Astrocyte (in vitro differentiated cells and primary cell): ENCODE results near the gene PIK3R2. TPM values are rescaled to one million over a fixed set of nuclear protein-coding genes. Genes with fewer than 3 reads are reported as not detected.

Experiments
- DNase-seq: peaks from one replicate; pipeline ENCODE4 v3.0.0-alpha.2; 2010; ENCODE audit warnings: low read depth
- FAIRE-seq: peaks from 2 replicates; lab custom pipeline; 2011; peaks lifted over from hg19 to GRCh38; lab: Jason Lieb, UNC
- H2AFZ ChIP-seq: 2 replicates; pipeline ENCODE4 v1.6.0; 2012; ENCODE audit warnings: low read depth, low read length, inconsistent platforms
- H3K27ac ChIP-seq: 2 replicates; pipeline ENCODE4 v1.5.1; 2011; ENCODE audit warnings: low read depth, low read length, inconsistent platforms
- H3K27me3 ChIP-seq: 2 replicates; pipeline ENCODE4 v1.6.0; 2011; ENCODE audit warnings: low read length, inconsistent platforms; ENCODE audit not compliant: insufficient read depth
- H3K36me3 ChIP-seq: 2 replicates; pipeline ENCODE4 v1.5.1; 2011; ENCODE audit warnings: low read length, inconsistent platforms; ENCODE audit not compliant: insufficient read depth
- H3K4me1 ChIP-seq: 2 replicates; pipeline ENCODE4 v1.5.1; 2011; ENCODE audit warnings: low read length, inconsistent platforms; ENCODE audit not compliant: insufficient read depth
- H3K4me2 ChIP-seq: 2 replicates; pipeline ENCODE4 v1.6.0; 2012; ENCODE audit warnings: low read length, inconsistent platforms
- H3K4me3 ChIP-seq: 2 replicates; pipeline ENCODE4 v1.5.1; 2011; ENCODE audit warnings: low read depth, mild to moderate bottlenecking, low read length, inconsistent platforms; ENCODE audit not compliant: insufficient read depth
- H3K79me2 ChIP-seq: 2 replicates; pipeline ENCODE4 v1.6.0; 2012; ENCODE audit warnings: mild to moderate bottlenecking, low read length, inconsistent platforms; ENCODE audit not compliant: insufficient read depth
- H3K9ac ChIP-seq: 2 replicates; pipeline ENCODE4 v1.6.0; 2012; ENCODE audit warnings: mild to moderate bottlenecking, low read length, inconsistent platforms
- H3K9me3 ChIP-seq: 2 replicates; pipeline ENCODE4 v1.5.1; 2012; ENCODE audit warnings: low read depth, mild to moderate bottlenecking, low read length, inconsistent platforms; ENCODE audit not compliant: insufficient read depth
- H4K20me1 ChIP-seq: 2 replicates; pipeline ENCODE4 v1.6.0; 2012; ENCODE audit warnings: low read length, inconsistent platforms; ENCODE audit not compliant: insufficient read depth
- H3K27ac Mint-ChIP-seq: one replicate; pipeline ENCODE4 v1.8.0; 2021; ENCODE audit warnings: mild to moderate bottlenecking, mixed read lengths; ENCODE audit not compliant: unreplicated experiment
- H3K27me3 Mint-ChIP-seq: one replicate; pipeline ENCODE4 v1.8.0; 2021; ENCODE audit warnings: low read depth, mixed read lengths; ENCODE audit not compliant: unreplicated experiment
- H3K36me3 Mint-ChIP-seq: one replicate; pipeline ENCODE4 v1.8.0; 2021; ENCODE audit warnings: low read depth, mixed read lengths; ENCODE audit not compliant: unreplicated experiment
- H3K4me1 Mint-ChIP-seq: one replicate; pipeline ENCODE4 v1.8.0; 2021; ENCODE audit warnings: low read depth, mixed read lengths; ENCODE audit not compliant: unreplicated experiment
- H3K4me3 Mint-ChIP-seq: one replicate; pipeline ENCODE4 v1.8.0; 2021; ENCODE audit warnings: mild to moderate bottlenecking, moderate library complexity, mixed read lengths; ENCODE audit not compliant: unreplicated experiment
- H3K9me3 Mint-ChIP-seq: one replicate; pipeline ENCODE4 v1.8.0; 2021; ENCODE audit warnings: mild to moderate bottlenecking, mixed read lengths; ENCODE audit not compliant: unreplicated experiment
- EZH2 ChIP-seq: IDR thresholded peaks from 2 replicates; pipeline ENCODE4 v1.6.1; 2012; ENCODE audit warnings: mild to moderate bottlenecking, low read length, inconsistent platforms; ENCODE audit not compliant: insufficient read depth
- total RNA-seq: library from RNA; stranded (reverse); gene quantifications from 2 replicates; pipeline ENCODE4 v1.2.1, GENCODE V29; 2021
- TF ChIP-seq, protein P1 (sequence below): IDR thresholded peaks from 2 replicates; pipeline ENCODE4 v1.5.1; 2011; ENCODE audit warnings: low read depth, mild to moderate bottlenecking, inconsistent platforms, low read length, moderate library complexity; ENCODE audit not compliant: insufficient read depth

Gene PIK3R2
- total RNA-seq, 1 donor from 2014 or later, result 58.4 TPM

DNA sequence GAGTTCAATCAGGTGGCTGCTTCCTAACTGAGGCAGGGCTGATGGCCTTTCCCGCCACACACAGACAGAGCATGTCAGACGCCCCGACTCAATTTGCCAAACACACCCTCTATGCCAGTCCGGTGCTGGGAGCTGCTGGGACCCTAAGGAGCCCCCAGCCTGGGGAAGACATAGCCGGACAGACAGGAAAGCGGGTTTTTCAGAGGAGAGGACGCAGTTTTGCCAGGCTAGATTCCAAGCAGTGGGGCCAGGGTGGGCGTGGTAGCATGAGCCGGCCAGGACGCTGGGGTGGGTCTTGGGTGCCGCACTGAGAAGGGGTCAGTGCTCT lies 35.6 kb upstream of the PIK3R2 start:
- H3K4me3 ChIP-seq, result peak overlapping the region; percentile 41

DNA sequence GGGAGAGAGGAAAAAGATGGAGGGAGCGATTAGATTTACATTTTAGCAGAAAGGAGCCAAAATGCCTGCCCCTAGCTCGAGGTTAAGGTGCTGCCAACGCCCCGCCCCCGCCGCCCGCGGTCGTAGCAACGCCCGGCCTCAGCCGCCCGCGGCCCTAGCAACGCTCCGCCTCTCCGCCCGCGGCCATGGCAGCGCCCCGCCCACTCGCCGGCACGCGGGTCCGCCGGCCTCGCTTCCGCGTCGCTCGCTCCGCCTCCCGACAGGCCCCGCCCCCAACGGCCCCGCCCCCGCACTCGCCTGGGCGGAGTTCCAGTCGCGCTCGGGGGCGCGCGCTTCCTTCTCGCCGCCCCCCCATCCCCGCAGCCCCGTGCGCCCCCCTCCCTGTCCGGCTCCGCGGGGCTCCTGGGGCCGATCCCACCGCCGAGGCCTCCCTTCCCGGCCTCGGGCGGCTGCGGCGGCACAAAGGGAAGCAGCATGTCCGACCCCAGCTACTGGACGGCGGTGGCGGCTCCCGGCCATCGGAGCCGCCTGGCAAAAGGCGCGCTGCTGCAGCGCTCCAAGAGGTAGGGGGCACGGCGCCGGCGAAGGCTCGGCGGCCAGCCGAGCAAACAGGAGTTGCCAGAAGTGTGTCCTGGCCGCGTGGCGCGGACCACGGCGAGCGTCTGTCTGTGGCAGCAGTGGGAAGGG lies 35.1 kb upstream of the PIK3R2 start:
- Histone ChIP-seq H3K4me1 (peaks cover 12% of the 10 kb centered on the region), H3K27me3 (no peaks in the 10 kb centered on the region), H3K9me3 (no peaks in the 10 kb centered on the region), H4K20me1 (peaks cover 11% of the 10 kb centered on the region), H3K79me2 (peaks cover 4% of the 10 kb centered on the region), H3K4me3 (peak overlapping the region; percentile 67), H3K27ac (no peak overlapping the region), H3K4me2 (peak overlapping the region; percentile 97), H3K36me3 (no peaks in the 10 kb centered on the region), H3K9ac (peak overlapping the region; percentile 79), H2AFZ (peak overlapping the region; percentile 83)
- peaks cover 7% of the 10 kb centered on the region for H3K36me3 Mint-ChIP-seq
- peak overlapping the region; percentile 85 for H3K4me3 Mint-ChIP-seq
- H3K4me1 Mint-ChIP-seq, result peaks cover 2% of the 10 kb centered on the region
- TF ChIP-seq EZH2, result no peak
- TF ChIP-seq, protein P1, sequence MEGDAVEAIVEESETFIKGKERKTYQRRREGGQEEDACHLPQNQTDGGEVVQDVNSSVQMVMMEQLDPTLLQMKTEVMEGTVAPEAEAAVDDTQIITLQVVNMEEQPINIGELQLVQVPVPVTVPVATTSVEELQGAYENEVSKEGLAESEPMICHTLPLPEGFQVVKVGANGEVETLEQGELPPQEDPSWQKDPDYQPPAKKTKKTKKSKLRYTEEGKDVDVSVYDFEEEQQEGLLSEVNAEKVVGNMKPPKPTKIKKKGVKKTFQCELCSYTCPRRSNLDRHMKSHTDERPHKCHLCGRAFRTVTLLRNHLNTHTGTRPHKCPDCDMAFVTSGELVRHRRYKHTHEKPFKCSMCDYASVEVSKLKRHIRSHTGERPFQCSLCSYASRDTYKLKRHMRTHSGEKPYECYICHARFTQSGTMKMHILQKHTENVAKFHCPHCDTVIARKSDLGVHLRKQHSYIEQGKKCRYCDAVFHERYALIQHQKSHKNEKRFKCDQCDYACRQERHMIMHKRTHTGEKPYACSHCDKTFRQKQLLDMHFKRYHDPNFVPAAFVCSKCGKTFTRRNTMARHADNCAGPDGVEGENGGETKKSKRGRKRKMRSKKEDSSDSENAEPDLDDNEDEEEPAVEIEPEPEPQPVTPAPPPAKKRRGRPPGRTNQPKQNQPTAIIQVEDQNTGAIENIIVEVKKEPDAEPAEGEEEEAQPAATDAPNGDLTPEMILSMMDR, result no peak
- DNase-seq (peak; percentile 41), FAIRE-seq (no peak)
- no peak overlapping the region for H3K27ac Mint-ChIP-seq
- peaks cover 3% of the 10 kb centered on the region for H3K27me3 Mint-ChIP-seq
- no peaks in the 10 kb centered on the region for H3K9me3 Mint-ChIP-seq

More for the DNA sequence above, 35.6 kb upstream of the PIK3R2 start:
- Histone ChIP-seq H3K4me2 (peak overlapping the region; percentile 97), H3K9ac (peak overlapping the region; percentile 52), H2AFZ (peak overlapping the region; percentile 61), H3K36me3 (no peaks in the 10 kb centered on the region), H3K27me3 (no peaks in the 10 kb centered on the region), H3K27ac (no peak overlapping the region), H3K9me3 (no peaks in the 10 kb centered on the region), H3K4me1 (peaks cover 12% of the 10 kb centered on the region), H4K20me1 (peaks cover 11% of the 10 kb centered on the region), H3K79me2 (peaks cover 4% of the 10 kb centered on the region)
- TF ChIP-seq EZH2, result no peak
- TF ChIP-seq, protein P1, result no peak
- FAIRE-seq (no peak), DNase-seq (no peak)
- Mint-ChIP-seq H3K4me3 (peak overlapping the region; percentile 85), H3K36me3 (peaks cover 7% of the 10 kb centered on the region), H3K4me1 (peaks cover 2% of the 10 kb centered on the region), H3K27me3 (peaks cover 3% of the 10 kb centered on the region), H3K27ac (no peak overlapping the region), H3K9me3 (no peaks in the 10 kb centered on the region)

DNA sequence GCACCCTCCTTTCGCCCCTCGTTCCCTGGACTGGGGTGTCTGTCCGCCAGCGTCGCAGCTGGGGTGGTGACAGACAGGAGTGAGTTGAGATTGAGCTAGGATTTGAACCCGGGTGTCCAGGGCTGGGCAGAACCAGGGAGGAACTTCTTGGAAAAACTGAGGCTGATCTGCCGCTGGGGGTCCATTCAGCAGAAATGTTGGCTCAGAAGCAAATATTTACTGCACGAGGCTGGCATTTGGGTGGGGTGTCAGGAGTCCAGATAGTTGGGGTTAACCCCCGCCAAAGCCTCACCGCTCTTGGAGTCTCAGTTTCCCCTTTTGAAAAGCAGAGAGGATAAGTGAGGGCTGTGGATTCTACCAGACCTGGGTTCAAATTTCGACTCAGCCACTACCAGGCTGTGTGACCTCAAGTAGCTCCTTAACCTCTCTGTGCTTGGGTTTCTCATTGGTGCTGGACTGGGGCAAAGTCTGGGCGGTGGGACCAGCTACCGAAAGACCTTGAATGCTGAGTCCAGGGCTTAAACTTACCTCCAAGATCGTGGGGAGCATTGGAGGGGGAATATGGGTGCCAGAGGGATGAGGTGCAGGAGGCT lies 34.4 kb upstream of the PIK3R2 start:
- Mint-ChIP-seq H3K36me3 (peaks cover 10% of the 10 kb centered on the region), H3K9me3 (no peaks in the 10 kb centered on the region), H3K27ac (no peak overlapping the region), H3K4me1 (peaks cover 2% of the 10 kb centered on the region), H3K27me3 (peaks cover 3% of the 10 kb centered on the region), H3K4me3 (peak overlapping the region; percentile 80)
- Histone ChIP-seq H3K9me3 (no peaks in the 10 kb centered on the region), H3K79me2 (peaks cover 4% of the 10 kb centered on the region), H3K36me3 (no peaks in the 10 kb centered on the region), H3K9ac (peak overlapping the region; percentile 79), H4K20me1 (peaks cover 11% of the 10 kb centered on the region), H3K27ac (no peak overlapping the region), H3K4me1 (peaks cover 12% of the 10 kb centered on the region), H3K27me3 (no peaks in the 10 kb centered on the region), H3K4me2 (peak overlapping the region; percentile 97), H3K4me3 (peak overlapping the region; percentile 67), H2AFZ (peak overlapping the region; percentile 83)
- FAIRE-seq, result no peak
- no peak for DNase-seq
- TF ChIP-seq, protein P1, result no peak
- no peak for TF ChIP-seq EZH2
